ENCODE measurements around the gene IFT27. TPM values are rescaled to one million over a fixed set of nuclear protein-coding genes. Genes with fewer than 3 reads are reported as not detected.

Gene IFT27
- polyA plus RNA-seq, 1 donor from 2014 or later: 111 TPM

GRCh38 chr22:36798674-36799066 is 22.8 kb upstream of the IFT27 start:
- Histone ChIP-seq H3F3A (ENCODE audit: insufficient read depth, low read length, poor library complexity, severe bottlenecking) (no peaks in the 10 kb centered on the region), H3K9me2 (ENCODE audit: insufficient read depth, low read length) (no peaks in the 10 kb centered on the region), H3K27me3 (ENCODE audit: insufficient read depth, low read depth, low read length) (no peaks in the 10 kb centered on the region), H3K4me2 (ENCODE audit: low read length) (no peak overlapping the region), H2AFZ (ENCODE audit: low read depth, low read length) (no peak overlapping the region), H3K4me3 (ENCODE audit: low read length) (no peak overlapping the region), H3K27ac (ENCODE audit: low read length) (no peak overlapping the region), H3K9ac (ENCODE audit: low read length) (no peak overlapping the region), H3K36me3 (ENCODE audit: insufficient read depth, low read length) (no peaks in the 10 kb centered on the region), H3K79me2 (replicated peaks; ENCODE audit: insufficient read depth, low read length) (no peaks in the 10 kb centered on the region), H4K20me1 (ENCODE audit: insufficient read depth) (no peaks in the 10 kb centered on the region), H3K9me3 (ENCODE audit: low read length) (no peaks in the 10 kb centered on the region)
- TF ChIP-seq CTCF (IDR thresholded peaks at IDR 0.05; ENCODE audit: poor library complexity, severe bottlenecking) (no peak), RAD21 (conservative IDR thresholded peaks at IDR 0.05) (no peak), MXI1 (conservative IDR thresholded peaks at IDR 0.05; ENCODE audit: poor library complexity, severe bottlenecking) (no peak), POLR2AphosphoS5 (IDR thresholded peaks at IDR 0.05) (no peak), TAF1 (IDR thresholded peaks at IDR 0.05; ENCODE audit: low read depth) (no peak), EZH2 (IDR thresholded peaks at IDR 0.05; ENCODE audit: borderline replicate concordance, insufficient read depth, low read length, poor library complexity, severe bottlenecking) (no peak), SMC3 (conservative IDR thresholded peaks at IDR 0.05; ENCODE audit: poor library complexity) (no peak), REST (IDR thresholded peaks at IDR 0.05; ENCODE audit: borderline replicate concordance) (no peak), EP300 (conservative IDR thresholded peaks at IDR 0.05; ENCODE audit: poor library complexity, severe bottlenecking) (no peak)

GRCh38 chr22:36797911-36798673 is 22.2 kb upstream of the IFT27 start:
- Histone ChIP-seq H2AFZ (ENCODE audit: low read depth, low read length) (no peak overlapping the region), H3K79me2 (replicated peaks; ENCODE audit: insufficient read depth, low read length) (no peaks in the 10 kb centered on the region), H3F3A (ENCODE audit: insufficient read depth, low read length, poor library complexity, severe bottlenecking) (no peaks in the 10 kb centered on the region), H3K27me3 (ENCODE audit: insufficient read depth, low read depth, low read length) (no peaks in the 10 kb centered on the region), H4K20me1 (ENCODE audit: insufficient read depth) (no peaks in the 10 kb centered on the region), H3K4me3 (ENCODE audit: low read length) (no peak overlapping the region), H3K27ac (ENCODE audit: low read length) (no peak overlapping the region), H3K9me3 (ENCODE audit: low read length) (no peaks in the 10 kb centered on the region), H3K4me2 (ENCODE audit: low read length) (no peak overlapping the region), H3K9ac (ENCODE audit: low read length) (no peak overlapping the region), H3K9me2 (ENCODE audit: insufficient read depth, low read length) (no peaks in the 10 kb centered on the region), H3K36me3 (ENCODE audit: insufficient read depth, low read length) (no peaks in the 10 kb centered on the region)
- no peak for TF ChIP-seq TAF1 (IDR thresholded peaks at IDR 0.05; ENCODE audit: low read depth)
